OCI-LY7 (cell line): ENCODE data around the gene UPF2.

Source experiments
- CTCF ChIP-seq: fragments of 200-600 bp; sonication (generic); conservative IDR thresholded peaks from 2 replicates; pipeline ENCODE4 v1.5.1; 2014; ENCODE audit warnings: mild to moderate bottlenecking, antibody characterized with exemption, low read length, moderate library complexity, mixed read lengths
- EZH2phosphoT487 ChIP-seq: fragments of 200-600 bp; sonication (generic); IDR thresholded peaks from 2 replicates; pipeline ENCODE4 v1.6.1; 2018; ENCODE audit warnings: low read depth, borderline replicate concordance, mild to moderate bottlenecking, mixed run types, antibody characterized with exemption, low read length, moderate library complexity, mixed read lengths

DNA sequence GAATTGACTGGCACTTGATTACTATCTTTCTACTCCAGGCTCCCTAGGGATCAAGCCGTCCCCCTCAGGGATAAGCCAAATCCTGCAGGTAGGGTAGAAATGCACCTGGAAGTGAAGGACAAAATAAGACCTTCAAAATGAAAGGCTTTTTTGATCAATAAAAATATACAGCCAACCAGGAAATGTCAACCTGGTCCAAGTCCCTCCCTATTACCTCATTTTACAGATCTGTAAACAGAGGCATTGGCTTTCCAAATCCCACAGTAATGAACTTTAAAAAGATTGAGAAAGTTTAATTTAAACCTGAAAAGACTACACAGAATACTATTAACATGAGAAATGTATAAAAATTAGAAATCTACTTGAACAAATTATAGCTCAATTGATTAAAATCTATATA is 53.7 kb downstream of the UPF2 start:
- TF ChIP-seq CTCF = no peak
- no peak for TF ChIP-seq EZH2phosphoT487
